Measurements from ENCODE around the gene CELF5. TPM values are rescaled to one million over a fixed set of nuclear protein-coding genes. Genes with fewer than 3 reads are reported as not detected.

The CELF5 gene
- total RNA-seq, 1 donor from 2014 or later: 0.18 TPM

DNA sequence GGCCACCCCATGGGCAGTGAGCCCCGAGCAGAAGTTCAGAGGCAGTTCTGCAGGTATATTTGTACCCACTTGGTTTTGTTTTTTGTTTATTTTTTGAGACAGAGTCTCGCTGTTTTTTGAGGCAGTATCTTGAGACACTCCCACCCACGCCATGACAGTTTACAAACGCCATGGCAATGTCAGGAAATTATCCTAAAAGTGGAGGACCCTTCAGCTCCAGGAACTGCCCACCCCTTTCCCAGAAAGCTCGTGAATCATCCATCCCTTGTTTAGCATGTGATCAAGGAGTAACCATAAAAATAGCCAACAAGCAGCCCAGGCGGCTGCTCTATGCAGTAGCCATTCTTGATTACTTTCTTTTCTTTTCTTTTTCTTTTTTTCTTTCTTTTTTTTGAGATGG, 41.0 kb downstream of the CELF5 start:
- intact Hi-C loops (cut with DNase I): no loop called here
- ATAC-seq: no peak
- DNase-seq (ENCODE audit: low spot score): no peak

DNA sequence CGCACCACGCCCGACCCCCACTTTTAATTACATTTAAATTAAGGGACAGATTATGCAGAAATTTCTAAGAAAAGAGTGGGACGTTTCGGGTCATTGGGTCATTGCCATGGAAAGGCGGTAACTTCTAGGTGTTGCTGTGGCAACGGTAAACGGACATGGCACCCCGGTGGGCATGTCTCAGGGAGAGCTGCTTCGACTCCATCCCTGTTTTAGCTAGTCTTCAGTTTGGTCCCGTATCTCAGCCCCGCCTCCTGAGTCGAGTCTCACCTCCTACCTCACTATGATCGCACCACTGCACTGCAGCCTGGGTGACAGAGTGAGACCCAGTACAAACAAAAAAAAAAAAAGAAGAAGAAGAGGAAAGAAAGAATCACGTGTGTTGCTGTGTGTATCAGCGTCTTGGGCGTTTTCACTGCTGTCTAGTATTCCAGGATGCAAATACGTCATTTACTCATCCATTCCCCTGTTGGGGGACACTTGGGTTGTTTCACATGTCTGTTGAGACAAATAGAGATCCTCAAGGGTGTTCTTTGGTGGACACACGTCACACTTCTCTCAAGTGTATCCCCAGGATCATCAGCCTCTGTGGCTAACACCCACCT, 41.7 kb downstream of the CELF5 start:
- intact Hi-C loops (cut with DNase I): no loop called here

DNA sequence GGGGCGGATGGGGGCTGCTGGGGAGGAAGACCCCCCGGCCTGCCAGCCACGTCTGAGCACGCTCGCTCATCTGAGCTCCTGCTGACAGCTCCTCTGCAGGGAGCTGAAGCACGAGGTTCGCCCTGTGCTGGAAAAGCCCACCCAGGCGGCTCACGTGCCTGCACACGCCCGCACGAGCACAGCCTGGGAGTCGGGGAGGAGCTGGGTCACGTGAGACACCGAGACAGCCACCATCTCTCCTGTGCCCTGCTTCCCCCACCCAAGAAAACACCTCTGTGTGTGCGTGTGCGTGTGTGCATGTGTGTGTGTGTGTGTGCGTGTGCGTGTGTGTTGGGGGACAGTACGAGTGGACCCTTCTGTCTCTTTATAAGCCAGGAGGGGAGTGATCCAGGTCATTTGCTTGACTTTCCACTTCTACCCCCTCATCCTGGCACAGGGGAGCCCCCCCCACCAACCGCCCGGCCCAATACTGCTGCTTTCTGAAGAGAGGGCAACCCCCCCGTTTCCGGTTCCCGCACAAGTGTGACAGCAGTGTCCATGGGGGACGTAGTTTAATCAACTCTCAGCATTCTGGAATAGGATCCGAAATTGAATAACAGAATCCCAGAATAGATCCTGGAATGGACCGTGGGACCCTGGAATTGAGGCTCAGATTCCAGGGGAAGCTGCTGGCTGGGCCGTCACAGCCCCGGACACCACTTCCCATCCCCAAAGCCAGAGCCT, 42.5 kb downstream of the CELF5 start:
- ATAC-seq (peak; percentile 49), DNase-seq (ENCODE audit: low spot score) (no peak)
- intact Hi-C loops (cut with DNase I): no loop called here

More for the DNA sequence above, 41.7 kb downstream of the CELF5 start:
- DNase-seq (ENCODE audit: low spot score) (no peak), ATAC-seq (no peak)

DNA sequence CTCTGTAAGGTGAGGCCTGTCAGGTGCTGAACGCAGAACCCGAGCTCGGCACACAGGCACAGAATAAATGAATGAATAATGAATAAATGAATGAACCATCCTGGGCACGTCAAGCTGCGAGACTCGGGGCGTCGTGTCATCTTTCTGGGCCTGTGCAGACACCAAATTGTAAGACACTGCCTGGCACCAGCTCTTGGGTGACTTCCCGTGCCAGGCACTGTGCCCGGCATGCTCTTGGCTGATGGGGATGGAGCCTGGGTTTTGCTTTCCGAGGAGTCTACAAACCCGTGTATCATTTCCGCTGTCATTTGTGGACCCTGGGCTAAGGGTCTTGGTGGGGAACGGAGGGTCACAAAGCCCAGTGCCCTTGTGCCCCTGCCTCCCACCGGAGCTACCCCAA, 43.9 kb downstream of the CELF5 start:
- intact Hi-C loops (cut with DNase I): no loop called here
- ATAC-seq (no peak), DNase-seq (ENCODE audit: low spot score) (no peak)

DNA sequence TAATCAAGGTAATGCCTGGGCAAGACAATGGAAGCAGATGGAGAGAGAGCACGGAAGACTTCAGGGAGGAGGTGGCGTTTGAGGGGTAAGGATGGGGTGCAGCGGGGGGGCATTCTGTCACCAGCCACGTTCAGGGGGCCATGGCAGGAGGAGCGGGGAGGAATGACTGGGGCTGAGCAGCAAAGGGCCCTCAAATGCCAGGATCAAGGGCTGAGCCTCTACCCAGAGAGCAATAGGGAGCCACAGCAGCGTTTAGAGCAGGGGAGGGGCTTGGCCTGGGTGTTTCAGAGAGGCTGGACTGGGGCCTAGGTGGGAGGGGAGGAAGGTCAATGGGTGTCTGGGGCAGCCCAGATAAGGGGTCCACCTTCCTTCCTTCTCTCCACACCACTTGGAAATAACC, 44.3 kb downstream of the CELF5 start:
- ATAC-seq (no peak), DNase-seq (ENCODE audit: low spot score) (no peak)
- intact Hi-C loops (cut with DNase I): no loop called here

DNA sequence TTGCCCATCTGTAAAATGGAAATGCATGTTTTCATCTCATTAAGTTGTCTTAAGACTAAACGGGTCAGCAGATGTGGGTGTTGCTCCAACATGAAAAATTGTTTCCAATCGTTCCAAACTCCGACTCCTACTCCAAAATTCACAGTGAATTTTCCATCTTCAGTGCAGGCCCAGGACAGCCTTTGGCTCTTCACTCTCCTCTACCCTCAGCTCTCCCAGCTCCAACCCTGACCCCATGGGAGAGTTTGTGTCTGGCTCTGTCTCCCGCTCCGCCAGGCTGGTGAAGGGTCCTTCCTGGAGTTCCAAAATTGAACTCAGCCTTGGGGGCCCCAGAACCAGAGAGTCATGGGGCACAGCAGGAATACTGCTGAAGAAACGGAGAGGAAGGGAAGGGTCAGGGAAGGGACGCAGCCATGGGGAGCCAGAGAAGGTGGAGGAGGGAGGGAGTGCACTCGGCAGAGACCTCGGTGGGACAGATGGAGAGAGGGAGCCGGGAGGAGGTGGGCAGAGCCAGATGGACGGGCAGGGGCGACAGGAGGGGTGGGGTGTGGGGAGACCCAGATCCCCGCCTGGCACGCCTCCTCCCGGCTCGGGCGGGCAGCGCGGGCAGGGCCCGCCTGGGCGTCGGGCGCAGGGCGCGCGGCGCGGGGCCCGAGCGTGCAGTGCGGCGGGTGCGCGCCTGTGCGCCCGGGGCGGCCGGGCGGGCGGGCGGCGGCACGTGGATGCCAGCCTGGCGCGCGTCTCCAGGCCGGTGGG, 45.6 kb downstream of the CELF5 start:
- ATAC-seq: no peak
- intact Hi-C loops (cut with DNase I): no loop called here

DNA sequence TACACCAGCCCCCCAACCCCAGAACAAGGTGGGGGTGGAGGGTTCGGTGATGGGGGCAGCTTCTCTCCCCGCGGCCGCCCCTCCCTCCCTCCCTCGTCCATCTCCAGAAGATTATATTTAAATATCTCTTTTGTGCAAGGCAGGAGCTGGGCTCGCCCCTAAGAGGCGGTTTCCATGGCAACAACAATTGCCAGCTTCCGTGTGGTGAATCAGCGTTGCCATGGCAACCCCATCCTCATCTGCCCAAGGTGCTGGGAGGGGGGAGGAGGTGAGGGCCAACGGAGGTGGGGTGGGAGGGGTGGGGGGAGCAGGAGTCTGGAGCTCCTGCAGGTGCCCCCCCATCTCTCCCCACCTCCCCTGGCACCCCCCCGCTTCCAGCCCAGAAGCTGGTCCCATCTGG, 46.4 kb downstream of the CELF5 start:
- ATAC-seq (no peak), DNase-seq (ENCODE audit: low spot score) (no peak)
- intact Hi-C loops (cut with DNase I): no loop called here

More for the DNA sequence above, 45.6 kb downstream of the CELF5 start:
- no peak for DNase-seq (ENCODE audit: low spot score)

DNA sequence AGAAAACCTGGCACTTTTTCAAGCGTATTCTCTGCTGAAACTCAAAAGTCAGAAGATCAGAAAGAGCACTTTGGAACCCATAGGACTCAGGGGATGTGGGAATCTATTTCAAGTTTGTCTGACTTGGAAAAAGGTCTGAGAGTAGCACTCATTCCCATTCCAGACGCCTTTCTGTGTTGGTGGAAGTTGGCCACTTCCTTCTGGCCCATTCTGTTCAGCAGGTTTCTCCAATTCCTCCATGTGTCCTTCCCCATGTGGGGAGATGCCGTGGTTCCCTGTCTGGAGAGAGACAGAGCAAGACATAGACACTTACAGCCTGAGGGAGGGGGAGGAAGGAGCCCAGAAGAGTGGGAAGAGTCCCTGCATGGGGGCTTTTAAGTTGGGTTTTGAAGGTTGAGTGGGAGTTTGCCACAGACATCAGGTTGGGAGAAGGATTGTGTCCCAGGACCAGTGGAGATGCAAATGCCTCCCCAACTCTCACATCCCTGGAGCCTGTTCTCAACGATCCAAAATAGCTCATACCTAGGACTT, 48.0 kb downstream of the CELF5 start:
- ATAC-seq (no peak), DNase-seq (ENCODE audit: low spot score) (no peak)
- intact Hi-C loops (cut with DNase I): no loop called here

DNA sequence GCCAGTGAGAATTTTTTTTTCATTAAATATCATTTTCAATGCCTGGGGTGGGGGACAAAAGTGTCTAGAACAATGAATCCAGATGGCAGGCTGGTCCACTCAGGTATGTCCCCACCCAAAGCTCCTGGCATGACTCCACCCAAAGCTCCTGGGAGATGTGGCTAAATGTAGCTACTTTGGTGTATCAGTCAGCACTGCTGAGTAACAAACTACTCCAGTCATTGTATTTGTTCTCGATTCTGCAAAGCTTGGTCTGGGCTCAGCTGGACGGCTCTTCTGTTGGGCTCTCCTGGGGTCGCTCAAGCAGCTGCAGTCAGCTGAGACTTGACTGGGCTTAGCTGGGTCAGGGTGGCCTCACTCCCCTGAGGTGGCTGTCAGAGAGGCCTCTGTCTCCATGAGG, 48.5 kb downstream of the CELF5 start:
- no peak for DNase-seq (ENCODE audit: low spot score)
- no peak for ATAC-seq
- intact Hi-C loops (cut with DNase I): no loop called here

DNA sequence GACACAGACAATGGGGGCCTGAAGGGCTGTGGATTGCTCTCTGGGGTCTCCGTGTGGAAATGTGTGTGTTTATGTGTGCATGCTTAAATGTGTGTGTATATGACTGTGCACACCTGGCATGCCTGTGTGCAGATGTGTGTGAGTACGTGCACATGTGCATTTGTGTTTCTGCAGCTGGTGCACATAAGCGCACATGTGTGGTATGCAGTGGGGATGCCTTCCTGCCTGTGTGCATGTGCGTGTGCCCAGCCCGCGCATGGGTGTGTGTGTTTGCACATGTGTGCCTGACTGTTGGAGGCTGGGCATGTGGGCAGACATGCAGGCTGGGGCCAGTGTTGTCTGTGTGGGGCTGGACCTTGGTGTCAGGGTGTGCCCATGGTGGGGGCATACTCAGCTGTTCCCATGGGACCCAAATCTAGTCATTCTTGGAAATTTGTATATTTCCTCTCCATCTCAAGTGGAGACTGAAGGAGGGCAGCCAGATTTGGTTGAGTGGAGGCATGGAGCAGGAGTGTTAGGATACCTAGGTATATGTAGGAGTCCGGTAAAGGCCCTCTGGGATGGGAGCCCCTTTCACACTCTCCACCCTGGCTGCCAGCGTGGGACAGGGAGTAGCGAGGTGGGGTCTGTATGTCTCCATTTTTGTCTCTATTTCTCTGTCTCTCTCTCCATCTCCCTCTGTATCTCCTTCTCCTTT, 49.9 kb downstream of the CELF5 start:
- intact Hi-C loops (cut with DNase I): no loop called here
- no peak for ATAC-seq
- no peak for DNase-seq (ENCODE audit: low spot score)

DNA sequence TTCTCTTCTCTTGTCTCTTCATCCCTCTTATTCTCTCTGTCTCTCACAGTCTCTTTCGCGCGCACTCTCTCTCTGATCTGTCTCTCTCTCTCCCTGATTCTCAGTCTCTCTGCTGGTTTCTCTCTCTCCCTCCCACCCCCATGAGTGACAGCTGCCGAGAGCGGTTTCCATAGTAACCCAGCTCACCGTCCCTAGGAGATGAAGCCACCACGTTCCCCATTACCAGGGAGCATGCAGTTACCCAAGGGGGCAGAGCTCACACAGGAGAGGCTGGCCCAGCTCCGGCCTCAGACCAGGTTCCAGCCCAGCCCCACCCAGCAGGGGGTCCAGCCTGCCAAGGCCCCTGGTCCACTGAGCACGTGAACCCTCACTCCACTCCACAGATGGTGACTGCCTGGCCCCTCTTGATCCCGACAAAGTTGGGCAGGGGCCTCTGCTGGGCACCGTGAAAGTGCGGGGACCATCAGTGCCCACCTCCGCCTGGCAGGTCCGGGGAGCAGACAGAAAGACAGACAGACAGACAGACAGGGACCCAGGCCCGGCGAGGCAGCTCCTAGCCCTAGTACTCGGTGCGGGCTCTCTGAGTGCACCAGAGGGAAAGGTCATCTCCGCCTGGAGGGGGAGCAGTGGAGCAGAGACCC, 50.6 kb downstream of the CELF5 start:
- intact Hi-C loops (cut with DNase I): no loop called here
- ATAC-seq: no peak

DNA sequence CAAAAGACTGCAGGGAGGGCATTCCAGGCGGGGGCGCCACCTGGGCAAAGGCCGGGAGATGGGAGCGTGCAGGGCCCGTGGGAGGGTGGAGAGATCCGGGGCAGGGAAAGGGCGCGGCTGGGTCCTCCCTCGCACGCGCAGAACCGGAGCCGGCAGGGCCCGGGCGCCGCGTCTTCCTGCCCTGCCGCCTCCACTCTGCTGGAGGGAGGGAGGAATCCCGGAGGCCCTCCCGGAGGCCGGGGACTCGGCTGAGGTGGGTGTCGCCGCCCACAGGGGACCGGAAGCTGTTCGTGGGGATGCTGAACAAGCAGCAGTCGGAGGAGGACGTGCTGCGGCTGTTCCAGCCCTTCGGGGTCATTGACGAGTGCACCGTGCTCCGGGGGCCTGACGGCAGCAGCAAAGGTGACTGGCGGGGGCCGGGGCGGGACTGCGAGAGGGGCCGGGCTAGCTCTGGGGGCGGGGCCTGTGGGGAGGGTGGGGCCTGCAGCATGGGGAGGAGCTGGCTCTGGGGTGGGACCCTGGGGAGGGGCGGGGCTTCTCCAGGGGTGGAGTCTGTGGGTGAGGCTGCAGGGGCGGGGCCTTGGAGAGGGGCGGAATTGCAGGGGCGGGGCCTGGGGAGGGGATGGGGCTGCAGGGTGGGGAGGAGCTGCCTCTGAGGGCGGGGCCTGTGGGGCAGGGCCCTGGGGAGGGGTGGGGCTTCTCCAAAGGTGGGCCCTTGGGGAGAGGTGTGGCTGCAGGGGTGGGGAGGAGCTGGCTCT, 51.3 kb downstream of the CELF5 start:
- DNase-seq (ENCODE audit: low spot score) (peak; percentile 69), ATAC-seq (peak; percentile 63)

More for the DNA sequence above, 50.6 kb downstream of the CELF5 start:
- no peak for DNase-seq (ENCODE audit: low spot score)

DNA sequence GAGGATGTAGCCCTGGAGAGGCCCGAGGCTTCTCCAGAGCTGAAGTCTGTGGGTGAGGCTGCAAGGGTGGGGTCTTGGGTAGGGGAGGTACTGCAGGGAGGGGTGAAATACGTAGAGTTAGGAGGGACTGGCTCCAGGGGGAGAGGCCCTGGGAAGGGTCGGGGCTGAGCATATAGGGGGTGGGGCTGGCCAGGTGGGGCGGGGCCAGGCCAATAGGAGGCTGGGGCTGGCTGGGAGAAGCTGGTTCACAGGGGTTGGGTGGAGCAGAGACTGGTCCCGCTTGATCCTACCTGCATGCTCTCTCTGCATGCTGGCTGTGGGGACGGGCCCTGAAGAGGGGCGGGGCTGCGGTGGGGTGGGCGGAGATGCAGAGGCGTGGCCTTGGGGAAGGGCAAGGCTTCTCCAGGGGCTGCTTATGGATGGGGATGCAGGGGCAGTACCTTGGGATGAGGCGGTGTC, 51.9 kb downstream of the CELF5 start:
- DNase-seq (ENCODE audit: low spot score) (no peak), ATAC-seq (no peak)
- intact Hi-C loops (cut with DNase I): no loop called here

More for the DNA sequence above, 51.3 kb downstream of the CELF5 start:
- intact Hi-C loops (cut with DNase I): no loop called here

DNA sequence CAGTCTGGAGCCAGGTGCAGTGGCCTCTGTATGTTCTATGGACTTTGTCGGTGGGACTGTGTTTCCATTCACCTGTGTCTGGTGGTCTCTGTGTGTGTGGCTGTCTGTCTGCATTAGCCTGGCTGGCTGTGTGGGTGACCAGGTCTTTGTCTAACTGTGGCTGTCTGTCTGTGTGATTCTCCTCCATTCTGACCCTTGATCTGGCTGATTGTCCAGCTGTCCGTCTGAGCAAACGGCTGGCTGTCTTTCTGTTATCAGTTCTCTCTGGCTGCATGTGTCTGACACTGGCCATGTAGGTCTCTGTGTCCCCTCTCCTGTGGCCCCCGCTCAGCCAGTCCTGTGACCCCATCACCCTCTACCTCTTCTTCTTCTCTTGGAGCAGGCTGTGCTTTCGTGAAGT, 53.2 kb downstream of the CELF5 start:
- DNase-seq (ENCODE audit: low spot score): no peak
- no peak for ATAC-seq
- intact Hi-C loops (cut with DNase I): no loop called here

DNA sequence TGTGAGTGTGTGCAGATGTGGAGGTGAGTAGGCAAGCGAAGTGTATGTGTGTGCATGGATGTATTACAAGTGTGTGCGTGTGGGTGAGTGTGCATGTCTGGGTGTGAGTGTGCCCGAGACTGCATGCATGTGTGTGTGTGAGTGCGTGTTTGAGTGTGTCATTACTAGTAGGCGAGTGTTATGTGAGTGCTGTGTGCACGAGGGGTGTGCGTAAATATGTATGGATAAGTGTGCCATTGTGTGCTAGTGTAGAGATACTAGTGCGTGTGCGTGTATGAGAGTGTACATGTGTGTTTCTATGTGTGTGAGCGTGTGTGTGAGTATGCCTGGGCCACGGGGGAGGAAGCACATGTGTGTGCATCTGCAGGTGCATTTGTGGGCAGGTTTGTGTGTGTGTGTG, 53.8 kb downstream of the CELF5 start:
- DNase-seq (ENCODE audit: low spot score) (no peak), ATAC-seq (no peak)
- intact Hi-C loops (cut with DNase I): no loop called here

DNA sequence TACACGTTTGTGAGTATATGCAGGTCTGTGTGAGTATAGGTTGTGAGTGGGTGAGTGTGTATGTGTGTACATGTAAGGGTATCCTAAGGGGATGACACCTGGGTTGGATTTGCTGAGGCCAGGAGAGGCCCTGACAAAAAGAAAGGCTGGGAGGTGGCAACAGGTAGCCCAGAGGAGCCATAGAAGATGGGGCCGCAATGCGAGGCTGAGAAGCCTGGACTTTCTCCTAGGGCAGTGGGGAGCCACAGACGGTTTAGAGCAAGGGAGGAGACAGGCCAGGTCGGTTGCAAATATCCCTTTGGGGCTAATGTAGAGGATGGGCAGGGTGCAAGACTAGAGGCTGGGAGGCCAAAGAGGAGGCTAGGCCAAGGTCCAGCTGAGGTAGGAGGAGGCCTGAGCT, 54.3 kb downstream of the CELF5 start:
- ATAC-seq (no peak), DNase-seq (ENCODE audit: low spot score) (no peak)
- intact Hi-C loops (cut with DNase I): no loop called here

DNA sequence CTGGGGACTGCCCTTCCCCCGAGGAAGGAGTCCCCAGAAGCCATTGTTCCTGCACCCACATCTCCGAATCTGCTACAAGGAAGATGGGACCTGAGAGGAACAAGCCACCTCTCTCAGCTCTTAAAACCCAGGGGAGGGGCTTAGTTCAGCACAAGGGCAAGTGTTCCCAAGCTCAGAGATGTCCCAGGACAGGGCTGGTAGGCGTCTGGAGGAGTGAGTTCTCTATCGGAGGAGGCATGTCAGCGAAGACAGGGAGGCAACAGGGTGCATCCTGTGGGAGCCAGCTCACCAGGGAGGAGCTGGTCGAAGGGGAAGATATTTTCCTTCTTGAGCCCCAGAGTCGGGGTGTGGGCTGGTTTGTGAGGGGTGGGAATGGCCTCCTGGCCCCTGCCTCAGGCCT, 54.8 kb downstream of the CELF5 start:
- intact Hi-C loops (cut with DNase I): no loop called here
- no peak for DNase-seq (ENCODE audit: low spot score)
- ATAC-seq: no peak

DNA sequence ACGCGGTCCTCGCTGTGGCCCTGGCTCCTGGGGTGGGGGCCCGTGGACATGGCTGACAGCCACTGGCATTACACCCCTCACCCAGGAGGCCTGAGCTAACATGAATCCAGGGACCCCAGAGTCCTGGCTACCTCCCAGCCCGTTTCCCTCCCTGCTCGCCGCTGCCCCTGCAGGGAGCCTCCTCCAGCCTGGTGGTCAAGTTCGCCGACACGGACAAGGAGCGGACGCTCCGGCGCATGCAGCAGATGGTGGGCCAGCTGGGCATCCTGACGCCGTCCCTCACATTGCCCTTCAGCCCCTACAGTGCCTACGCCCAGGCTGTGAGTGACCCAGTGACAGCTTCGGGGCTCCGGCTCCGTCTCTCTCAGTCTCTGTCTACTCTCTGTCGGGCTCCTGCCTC, 56.6 kb downstream of the CELF5 start:
- ATAC-seq (no peak), DNase-seq (ENCODE audit: low spot score) (no peak)
- intact Hi-C loops (cut with DNase I): no loop called here
